GM19395 (cell line): ENCODE measurements around the gene GPR153.
A peak's percentile ranks its signal among the peaks of the same experiment; 100 is the strongest.

Source experiments
- ATAC-seq: cut with Tn5 transposase; IDR thresholded peaks from one replicate; pipeline ENCODE4 v1.9.1; 2021; ENCODE audit warnings: mild to moderate bottlenecking, moderate library complexity; ENCODE audit not compliant: unreplicated experiment

GPR153 gene

DNA sequence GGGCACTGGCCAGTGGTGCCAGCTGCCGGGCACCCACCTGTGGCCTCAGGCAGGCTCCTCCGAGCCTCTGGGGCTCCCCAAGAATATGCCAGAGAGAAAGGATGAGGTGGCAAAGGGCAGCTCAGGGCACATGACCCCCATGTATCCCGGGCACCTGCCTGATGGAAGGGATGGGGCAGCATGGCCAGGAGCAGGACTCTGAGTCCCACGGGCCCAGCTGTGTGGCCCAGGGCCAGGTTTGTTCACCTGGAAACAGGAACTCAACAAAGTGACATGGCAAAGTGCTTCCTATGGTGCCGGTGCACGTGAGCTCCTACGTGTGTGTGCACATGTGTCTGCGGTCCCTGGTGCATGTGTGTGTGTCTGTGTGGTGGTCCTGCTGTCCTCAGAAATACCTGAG, 9.5 kb upstream of the GPR153 start:
- ATAC-seq, result no peak

DNA sequence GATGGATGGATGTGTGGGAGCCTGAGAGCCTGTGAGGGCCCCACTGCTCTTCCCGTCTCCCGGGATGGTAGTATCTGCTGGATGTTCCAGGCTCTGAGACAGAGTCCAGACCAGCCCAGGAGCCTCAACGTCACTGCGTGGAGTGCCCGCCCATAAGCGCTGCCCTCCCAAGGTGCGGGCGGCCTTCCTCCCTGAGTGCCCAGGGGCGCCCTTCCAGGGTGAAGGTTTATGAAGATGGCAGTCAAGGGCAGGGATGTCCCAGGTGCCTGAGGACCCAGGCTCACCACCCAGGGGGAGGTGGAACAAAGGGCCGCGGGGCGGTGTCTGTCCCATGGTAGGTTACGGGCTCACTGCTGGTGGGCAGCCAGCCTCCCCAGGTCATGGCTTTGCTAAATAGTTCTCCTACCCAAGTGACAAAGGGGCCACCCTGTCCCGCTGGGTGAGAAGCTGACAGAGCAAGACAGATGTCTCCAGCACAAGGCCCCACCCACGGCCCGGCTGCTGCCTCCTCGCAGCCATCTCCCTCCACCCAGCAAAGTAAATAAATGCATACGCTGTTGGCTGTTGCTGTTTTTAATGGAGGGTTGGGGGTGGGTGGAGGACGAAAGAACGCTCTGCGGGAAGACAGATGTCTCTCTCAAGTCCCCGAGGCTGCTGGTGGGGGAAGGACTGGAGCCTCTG, 9.0 kb upstream of the GPR153 start:
- ATAC-seq, result no peak

DNA sequence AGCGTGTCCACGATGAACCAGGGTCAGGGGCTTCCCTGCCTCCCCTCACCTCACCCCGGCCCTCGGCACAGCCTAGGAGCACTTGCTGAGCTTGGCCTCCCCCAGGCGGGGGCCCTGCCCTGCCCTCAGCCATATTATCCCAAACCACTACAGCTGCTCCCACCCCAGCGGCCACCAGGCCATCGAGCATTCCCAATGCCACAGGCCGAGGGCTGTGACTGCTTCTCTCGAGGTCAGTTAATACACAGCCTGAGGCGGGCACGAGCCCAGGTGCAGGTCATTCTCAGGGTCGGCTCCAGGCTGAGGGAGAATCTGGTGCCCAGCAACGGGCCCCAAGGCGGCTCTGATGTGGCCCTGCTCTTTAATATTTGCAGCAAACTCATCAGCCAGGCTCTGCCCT, 8.4 kb upstream of the GPR153 start:
- ATAC-seq, result no peak

DNA sequence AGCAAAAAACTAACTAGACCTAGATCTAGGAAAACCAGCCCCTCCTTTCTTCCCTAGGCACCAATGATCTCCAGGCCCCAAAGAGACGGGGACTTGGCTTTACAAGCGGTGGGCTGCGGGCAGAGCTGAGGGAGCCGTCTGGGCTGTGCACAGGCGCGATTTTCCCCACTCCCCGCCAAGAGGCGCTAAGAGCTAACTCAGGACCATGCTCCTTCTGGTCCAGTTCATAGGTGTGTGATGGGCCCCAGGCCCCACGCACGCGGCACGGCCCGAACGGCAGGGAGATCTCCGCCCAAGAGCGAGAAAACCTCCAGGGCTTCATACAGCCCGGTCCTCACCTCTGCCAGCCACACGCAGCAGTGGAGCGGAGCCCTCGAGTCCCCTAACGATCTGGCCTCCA, 7.5 kb upstream of the GPR153 start:
- no peak for ATAC-seq

DNA sequence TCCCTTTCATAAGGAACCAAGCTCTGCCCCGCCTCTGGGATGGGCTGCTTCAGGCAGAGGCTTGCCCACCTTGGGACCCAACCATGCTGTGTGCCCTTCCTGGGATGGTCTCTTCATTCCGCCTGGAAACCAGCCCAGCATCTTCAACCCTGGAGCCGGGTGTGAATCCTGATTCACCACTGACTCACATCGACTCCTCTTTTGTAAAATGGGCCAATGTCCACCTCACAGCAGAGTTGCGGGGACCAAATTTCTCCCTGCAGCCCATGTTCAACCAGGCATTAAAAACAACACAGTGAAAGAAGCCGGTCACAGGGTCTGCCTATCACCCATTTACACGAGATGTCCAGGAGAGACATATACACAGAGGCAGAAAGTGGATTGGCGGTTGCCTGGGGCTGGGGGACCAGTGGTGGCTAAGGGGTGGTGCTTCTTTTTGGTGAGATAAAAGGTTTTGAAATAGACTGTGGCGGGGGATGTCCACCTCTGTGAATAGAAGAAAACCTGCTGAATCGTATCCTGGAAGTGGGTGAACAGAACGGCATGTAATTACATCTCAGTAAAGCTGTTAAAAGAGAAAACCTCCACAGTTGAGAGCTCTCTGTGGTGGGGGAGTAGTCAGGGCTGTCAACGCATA, 6.9 kb upstream of the GPR153 start:
- ATAC-seq, result no peak

DNA sequence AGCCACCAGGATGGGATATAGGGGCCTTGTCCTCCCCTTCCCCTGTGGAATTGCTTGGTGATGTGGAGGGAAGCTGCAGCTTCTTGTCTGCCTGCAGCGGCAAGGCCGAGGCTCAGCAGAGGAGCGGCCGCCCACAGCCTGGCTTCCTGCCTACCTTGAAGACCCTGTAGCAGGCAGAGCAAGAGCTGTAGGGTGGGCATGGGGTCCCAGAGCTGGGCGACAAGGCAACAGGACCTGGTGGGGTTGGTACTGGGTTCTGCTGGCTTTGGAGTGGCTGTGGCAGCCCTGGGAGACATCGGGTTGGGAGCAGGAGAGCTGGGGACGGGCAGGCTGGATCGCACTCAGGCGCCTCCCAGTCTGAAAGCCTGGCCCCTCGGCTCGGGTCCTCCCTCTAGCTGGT, 5.7 kb upstream of the GPR153 start:
- no peak for ATAC-seq

DNA sequence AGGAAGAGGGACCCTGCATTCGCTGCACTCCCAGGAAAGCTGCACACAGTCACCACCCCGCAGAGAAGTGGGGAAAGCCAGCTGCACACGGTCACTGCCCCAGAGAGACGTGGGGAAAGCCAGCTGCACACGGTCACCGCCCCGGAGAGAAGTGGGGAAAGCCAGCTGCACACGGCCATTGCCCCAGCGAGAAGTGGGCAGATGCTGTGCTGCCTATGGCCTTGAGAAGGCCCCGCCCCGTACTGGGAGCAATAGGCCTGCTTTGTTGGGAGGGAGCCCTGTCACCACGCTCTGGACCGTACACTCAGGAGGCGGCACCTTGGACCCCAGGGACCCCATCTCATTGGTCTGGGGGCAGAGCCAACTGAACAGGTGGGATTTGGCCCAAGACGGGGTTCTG, 4.3 kb upstream of the GPR153 start:
- no peak for ATAC-seq

DNA sequence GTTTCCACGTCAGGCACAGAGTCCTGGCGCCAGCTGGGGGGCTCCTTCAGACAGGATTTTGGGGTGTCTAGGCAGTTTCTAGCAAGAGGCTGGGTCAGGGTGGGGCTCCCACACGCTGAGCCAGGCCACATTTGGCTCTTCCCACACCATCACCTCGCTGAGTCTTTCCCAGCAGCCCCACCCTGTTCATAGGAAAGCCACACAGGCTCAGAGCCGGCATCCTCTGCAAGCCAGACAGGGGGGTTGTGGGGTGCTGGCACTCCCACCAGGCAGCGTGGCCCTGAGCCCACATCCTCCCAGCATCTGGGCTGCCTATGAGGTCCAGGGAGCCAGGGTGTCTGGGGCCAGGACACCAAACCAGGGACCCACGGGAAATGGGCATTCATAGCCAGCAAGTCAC, 2.8 kb upstream of the GPR153 start:
- no peak for ATAC-seq

DNA sequence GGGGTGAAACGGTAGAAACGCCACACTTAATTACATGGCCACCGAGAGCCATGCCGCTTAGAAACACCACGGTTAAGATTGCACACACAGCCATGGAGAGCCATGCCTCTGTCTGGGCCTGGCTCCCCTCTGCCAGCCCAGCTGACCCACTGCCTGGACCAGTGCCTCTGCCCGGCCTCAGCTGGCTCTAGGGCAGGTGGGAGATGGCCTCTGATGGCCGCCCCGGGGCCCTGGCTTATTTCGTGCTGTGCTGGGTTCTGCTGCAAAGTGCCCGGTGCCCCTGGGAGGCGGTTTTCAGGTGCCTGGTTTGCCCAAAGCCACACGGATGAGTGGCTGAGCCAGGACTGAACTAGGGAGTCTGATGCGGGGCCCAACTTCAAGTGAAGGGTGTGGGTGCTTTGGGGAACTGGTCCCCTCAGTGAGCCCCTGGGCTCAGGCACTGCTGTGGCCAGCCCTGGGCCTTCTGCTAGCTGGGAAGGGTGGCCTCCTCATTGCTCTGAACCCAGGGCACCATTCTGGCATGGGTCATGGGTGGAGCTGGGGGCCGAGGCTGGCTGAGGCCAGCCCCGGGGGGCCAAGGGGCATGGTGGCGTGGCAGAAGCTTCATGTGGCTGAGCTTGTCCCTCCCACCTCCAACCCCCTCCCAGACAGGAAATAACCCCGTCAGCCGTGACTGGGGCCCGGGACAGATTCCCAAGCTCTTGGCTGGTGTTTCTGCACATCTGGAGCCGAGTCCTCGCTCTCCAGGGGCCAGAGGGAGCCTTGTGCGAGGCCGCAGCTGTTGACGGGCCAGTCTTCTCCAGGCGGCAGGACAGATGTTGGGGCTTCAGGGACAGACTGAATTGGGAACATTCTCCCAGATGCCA, 1.9 kb upstream of the GPR153 start:
- no peak for ATAC-seq

DNA sequence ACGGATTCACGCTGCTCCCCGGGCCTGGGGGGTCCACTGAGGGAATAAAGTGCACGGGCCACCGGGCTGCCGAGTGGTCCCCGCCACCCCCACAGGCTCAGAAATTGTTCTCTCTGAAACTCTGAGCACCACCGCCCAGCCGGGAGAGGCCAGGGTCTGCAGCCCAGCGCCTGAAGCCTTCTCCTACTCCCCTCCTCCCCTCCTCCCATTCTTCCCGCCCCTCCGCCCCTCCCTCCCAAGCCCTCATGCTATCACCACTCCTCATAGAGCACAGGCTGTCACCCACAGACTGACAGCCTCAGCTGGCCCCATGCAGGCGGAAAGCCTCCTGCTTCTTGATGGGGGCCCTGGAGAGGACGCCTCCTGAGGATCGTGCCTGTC, 707 bp upstream of the GPR153 start:
- ATAC-seq, result no peak

DNA sequence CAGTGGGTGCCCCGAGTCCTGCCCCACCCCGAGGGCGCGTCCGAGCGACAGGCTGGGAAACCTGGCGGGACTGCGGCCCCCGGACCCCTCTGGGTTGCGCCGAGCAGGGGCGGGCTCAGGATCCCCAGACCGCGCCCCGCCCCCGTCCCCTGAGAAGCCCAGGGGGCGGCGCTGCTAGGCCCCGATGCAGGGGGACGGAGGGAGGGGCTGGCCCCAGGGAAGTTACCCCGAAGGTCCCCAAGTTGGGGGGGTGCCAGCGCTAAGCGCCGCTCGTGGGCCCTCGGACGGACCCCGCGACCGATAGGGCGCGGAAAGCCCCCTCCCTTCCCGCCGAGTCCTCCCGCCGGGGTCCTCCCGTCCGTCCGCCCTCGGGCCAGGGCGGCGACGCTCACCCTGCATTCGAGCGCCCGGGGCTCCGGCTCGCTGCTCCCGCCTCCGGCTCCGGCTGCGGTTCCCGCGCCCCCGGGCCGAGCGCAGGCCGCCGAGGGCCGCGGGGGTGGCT, 414 bp downstream of the GPR153 start:
- no peak for ATAC-seq

DNA sequence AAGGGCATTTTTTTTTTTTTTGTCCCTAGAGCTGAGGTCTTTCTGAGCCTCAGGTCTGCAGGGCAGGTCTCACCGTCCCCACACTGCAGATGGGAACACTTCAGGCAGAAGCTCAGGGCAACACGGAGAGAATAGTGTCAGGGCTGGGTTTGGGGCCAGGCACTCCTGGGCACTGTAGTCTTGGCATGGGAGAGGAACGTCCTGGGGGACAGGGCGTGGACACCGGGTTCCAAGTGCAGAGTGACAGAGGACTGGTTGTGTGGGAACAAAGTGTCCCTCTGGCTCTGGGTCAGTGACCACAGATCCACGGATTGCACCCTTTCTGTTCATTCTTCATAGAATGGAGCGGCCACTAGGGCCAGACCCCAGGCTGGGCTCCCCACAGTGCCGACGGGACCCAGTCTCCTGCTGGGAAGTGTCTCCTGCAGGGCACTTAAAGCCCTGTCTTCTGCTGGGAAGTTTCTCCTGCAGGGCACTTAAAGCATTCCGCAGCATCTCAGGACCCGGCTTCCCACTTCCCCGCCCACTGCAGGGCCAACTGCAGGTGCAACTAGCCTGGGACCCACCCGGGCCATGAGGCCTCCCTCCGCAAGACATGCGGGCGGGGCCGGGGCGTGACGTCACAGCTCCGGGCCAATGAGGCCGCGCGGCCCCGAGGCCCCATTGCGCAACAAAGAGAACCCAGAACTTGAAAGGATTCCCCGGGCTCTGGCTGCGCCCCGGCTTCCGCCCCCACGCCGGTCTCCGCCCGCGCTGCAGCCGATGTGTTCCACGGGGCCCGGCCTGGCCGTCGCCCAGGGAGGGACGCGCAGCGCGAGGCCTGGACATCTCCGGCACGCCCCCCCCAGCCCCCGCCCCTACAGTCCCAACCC, 1.2 kb downstream of the GPR153 start:
- ATAC-seq, result peak; percentile 60

DNA sequence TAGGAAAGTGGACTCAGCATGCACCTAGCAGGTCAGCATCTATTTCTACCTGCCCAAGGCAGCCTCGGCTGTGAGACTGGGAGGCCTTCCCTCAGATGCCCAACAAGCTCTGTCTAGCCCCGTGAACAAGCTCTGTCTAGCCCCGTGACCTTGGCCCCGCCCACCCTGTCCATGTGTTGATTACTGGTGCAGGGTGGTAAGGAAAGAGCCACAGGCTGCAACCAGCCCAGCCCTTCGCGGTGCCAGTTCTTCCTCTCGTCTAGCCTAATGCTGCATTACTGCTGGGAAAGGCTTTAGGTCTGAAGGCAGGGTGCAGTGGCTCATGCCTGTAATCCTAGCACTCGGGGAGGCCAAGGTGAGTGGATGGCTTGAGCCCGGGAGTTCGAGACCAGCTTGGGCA, 2.2 kb downstream of the GPR153 start:
- no peak for ATAC-seq

DNA sequence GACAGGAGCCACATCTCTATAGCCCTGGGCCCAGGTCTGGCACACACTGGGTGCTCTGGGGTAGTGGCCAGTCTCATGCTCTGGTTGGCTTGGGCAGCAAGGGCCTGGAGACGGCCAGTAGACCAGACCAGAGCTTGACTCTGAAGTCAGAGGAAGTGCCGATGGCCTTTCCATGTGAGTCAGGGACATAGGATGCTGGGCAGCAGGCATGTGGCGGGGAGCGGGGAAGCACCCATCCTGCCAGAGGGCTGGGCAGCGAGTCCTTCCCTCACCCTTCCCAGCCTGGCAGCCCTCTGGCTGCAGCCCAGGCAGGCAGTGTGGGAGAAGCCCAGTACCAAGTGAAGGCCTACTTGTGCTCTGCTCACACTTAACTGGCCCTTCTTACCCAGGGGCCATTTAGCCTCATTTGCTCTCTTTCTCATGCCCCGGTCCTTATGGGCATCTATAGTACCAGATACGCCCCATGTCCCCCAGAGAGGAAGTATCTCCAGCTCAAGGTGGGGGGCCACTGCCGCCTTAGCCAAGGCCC, 3.3 kb downstream of the GPR153 start:
- ATAC-seq, result no peak

DNA sequence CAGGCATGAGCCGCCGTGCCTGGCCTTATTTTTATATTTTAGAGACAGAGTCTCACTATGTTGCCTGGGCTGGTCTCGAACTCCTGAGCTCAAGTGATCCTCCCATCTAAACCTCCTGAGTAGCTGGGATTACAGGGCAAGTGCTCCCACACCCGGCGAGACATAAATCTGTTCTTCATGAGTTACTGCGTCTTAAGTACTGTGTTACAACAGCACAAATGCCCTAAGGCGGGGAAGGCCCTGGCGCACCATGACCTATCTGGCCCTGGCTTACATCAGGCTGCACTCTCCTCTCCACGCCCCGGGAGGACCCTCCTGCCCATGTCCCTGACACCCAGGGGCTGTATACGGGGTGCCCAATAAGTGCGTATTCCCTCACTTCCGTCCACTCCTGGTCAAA, 4.3 kb downstream of the GPR153 start:
- ATAC-seq, result no peak

DNA sequence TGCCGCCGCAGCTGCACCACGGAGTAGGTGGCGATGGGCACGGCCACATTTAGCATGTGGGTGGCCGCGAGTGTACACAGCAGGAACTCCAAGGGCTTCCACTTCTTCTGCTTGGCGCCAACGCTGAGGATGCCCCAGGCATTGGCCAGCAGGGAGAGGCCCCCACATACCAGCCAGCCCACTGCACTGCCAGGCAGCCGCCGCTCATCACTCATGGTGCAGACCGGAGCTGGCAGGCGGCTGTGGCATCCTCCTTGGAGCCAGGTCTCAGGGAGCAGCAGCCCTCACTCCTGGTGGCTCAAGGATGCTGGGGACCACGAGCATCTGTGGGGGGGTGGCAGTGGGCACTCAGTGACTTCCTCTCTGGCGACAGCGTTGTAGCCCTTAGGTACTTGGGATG, 6.2 kb downstream of the GPR153 start:
- ATAC-seq, result no peak

DNA sequence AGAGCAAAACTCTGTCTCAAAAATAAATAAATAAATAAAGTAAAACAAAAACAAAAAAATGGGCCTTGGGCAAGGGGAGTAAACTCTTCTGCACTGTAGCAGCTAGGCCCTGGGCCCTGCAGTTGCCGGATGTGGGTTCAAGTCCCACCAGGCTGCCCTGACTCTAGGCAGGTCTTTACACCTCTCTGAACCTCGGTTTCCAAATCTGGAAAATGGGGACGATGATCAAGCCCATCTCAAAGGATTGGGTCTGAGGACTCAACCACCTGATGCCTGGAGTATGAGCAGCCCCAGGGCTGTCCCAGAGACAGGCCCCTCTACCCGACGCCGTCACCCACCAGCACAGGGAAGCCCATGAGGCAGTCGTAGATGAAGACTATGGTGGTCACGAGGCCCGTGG, 7.5 kb downstream of the GPR153 start:
- ATAC-seq, result no peak

DNA sequence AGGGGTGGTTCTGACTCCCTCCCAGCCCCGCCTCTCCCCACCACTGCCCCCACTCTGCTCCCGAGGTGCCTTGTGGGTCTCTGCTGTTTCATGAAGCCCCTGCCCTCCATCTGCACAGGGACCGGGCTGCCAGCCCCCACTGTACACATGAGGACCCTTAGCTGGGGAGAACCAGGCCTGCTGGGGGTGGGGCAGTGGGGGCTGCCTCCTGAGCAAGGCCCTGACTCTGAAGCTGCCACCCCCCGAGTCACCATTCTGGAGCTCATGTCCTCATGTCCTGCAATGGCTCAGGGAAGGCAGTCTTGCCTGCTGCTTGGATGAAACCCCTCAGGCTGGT, 8.6 kb downstream of the GPR153 start:
- no peak for ATAC-seq

DNA sequence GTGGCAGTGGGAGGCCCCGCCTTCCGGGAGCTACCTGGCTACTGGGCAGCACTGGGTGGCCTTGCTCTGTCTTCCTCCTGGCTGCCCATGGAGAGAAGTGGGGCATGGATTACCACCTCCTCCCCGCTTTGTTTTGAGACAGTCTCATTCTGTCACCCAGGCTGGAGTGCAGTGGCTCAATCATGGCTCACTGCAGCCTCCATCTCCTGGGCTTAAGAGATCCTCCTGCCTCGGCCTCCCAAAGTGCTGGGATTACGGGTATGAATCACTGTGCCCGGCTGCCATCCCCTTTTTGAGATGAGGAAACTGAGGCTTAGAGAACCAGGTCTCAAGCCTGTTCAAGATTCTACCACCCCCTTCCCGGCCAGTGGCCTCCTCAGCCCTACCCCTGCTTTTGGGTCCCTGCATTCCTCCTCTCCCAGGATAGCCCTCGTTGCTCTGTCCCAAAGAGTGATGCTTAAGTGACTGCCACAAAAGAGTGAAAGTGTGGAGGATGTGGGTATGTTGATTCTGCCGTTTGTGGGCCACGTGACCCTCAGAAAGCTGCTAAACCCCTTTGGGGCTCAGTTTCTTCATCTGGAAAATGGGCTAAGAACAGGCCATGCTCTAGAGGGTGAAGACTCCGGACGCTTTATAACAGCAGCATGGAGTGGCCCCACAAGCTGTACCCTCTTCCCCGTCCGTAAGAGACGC, 9.1 kb downstream of the GPR153 start:
- ATAC-seq, result no peak

DNA sequence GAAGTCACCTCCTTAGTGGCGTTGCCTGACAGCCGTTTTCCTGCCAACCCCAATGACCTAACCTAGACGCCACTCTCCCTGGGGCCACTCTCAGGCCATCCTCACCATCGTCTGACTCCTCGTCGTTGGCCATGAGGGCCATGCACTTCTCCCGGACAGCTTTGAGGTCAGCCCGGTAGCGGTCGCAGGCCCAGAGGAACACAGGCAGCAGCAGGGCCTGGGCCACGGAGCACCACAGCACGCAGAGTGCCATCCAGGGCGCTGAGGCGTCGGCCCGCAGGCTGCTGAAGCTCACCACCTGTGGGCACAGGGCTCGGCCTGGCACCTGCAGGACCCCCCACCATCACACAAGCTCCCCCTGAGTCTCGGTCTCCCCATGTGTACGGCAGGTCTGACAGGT, 9.7 kb downstream of the GPR153 start:
- ATAC-seq, result no peak
